Left ventricle myocardium inferior (tissue), 1 donor: ENCODE data around the gene MCM7. TPM values are rescaled to one million over a fixed set of nuclear protein-coding genes. Genes with fewer than 3 reads are reported as not detected.

Source experiments
- DNase-seq: peaks from one replicate; pipeline ENCODE4 v3.0.0-alpha.2; 2020
- H3K27ac ChIP-seq: fragments of 200-600 bp; replicated peaks from 2 replicates; pipeline ENCODE4 v1.8.0; 2021
- H3K27me3 ChIP-seq: fragments of 200-600 bp; 2 replicates; pipeline ENCODE4 v1.8.0; 2021; ENCODE audit warnings: low read depth
- H3K36me3 ChIP-seq: fragments of 200-600 bp; 2 replicates; pipeline ENCODE4 v1.8.0; 2021
- H3K4me1 ChIP-seq: fragments of 200-600 bp; 2 replicates; pipeline ENCODE4 v1.8.0; 2021
- H3K4me3 ChIP-seq: fragments of 200-600 bp; 2 replicates; pipeline ENCODE4 v1.8.0; 2021; ENCODE audit warnings: mild to moderate bottlenecking, moderate library complexity
- H3K9me3 ChIP-seq: fragments of 200-600 bp; replicated peaks from 2 replicates; pipeline ENCODE4 v1.8.0; 2021
- CTCF ChIP-seq: fragments of 200-600 bp; IDR thresholded peaks from 2 replicates; pipeline ENCODE4 v1.8.0; 2021; ENCODE audit warnings: antibody characterized with exemption, mild to moderate bottlenecking, borderline replicate concordance
- intact Hi-C: fragments of 100-400 bp; cut with micrococcal nuclease; formaldehyde crosslinking; loops from one replicate; pipeline ENCODE4 v1.11.0; 2022
- total RNA-seq: library from RNA; stranded (reverse); fragmentation: NEBNext Ultra II Directional; extraction: Animal tissue kit (Norgen Biotek cat#: 25700); gene quantifications from one replicate; pipeline ENCODE4 v1.2.1, GENCODE V29; 2021
- donor health status: DM: no; HTN: yes; CAD: no; lungs with severe emphysema.

Gene MCM7
- total RNA-seq, 1 donor from 2014 or later: 21.1 TPM

- H3K27ac ChIP-seq: no peak overlapping the region
- H3K27me3 ChIP-seq: no peaks in the 10 kb centered on the region
- intact Hi-C loops: no loop called here
- no peak overlapping the region for H3K4me3 ChIP-seq
- no peak for DNase-seq
- H3K4me1 ChIP-seq: no peaks in the 10 kb centered on the region
- no peak for TF ChIP-seq CTCF
- H3K36me3 ChIP-seq: peaks cover 83% of the 10 kb centered on the region
- no peaks in the 10 kb centered on the region for H3K9me3 ChIP-seq
Measured at GRCh38 chr7:100111156-100111555, 10.0 kb upstream of the MCM7 start.

GRCh38 chr7:100109521-100110163, 8.4 kb upstream of the MCM7 start:
- TF ChIP-seq CTCF: no peak
- no peak overlapping the region for H3K27ac ChIP-seq
- intact Hi-C loops: no loop called here
- H3K4me3 ChIP-seq: no peak overlapping the region
- no peaks in the 10 kb centered on the region for H3K27me3 ChIP-seq
- no peaks in the 10 kb centered on the region for H3K9me3 ChIP-seq
- DNase-seq: no peak
- peaks cover 94% of the 10 kb centered on the region for H3K36me3 ChIP-seq
- no peaks in the 10 kb centered on the region for H3K4me1 ChIP-seq

GRCh38 chr7:100107890-100108289, 6.7 kb upstream of the MCM7 start:
- H3K36me3 ChIP-seq: peaks cover 96% of the 10 kb centered on the region
- no peaks in the 10 kb centered on the region for H3K27me3 ChIP-seq
- no peak for TF ChIP-seq CTCF
- DNase-seq: no peak
- intact Hi-C loops: no loop called here
- H3K9me3 ChIP-seq: no peaks in the 10 kb centered on the region
- no peaks in the 10 kb centered on the region for H3K4me1 ChIP-seq
- no peak overlapping the region for H3K4me3 ChIP-seq
- H3K27ac ChIP-seq: no peak overlapping the region

GRCh38 chr7:100107125-100107737, 6.0 kb upstream of the MCM7 start:
- Histone ChIP-seq H3K27ac (no peak overlapping the region), H3K36me3 (peaks cover 92% of the 10 kb centered on the region), H3K27me3 (no peaks in the 10 kb centered on the region), H3K4me3 (no peak overlapping the region), H3K4me1 (peaks cover 4% of the 10 kb centered on the region), H3K9me3 (no peaks in the 10 kb centered on the region)
- TF ChIP-seq CTCF: no peak
- intact Hi-C loops: no loop called here
- DNase-seq: no peak

- no peak overlapping the region for H3K4me3 ChIP-seq
- no peak for TF ChIP-seq CTCF
- H3K27me3 ChIP-seq: no peaks in the 10 kb centered on the region
- H3K36me3 ChIP-seq: peaks cover 86% of the 10 kb centered on the region
- no peak overlapping the region for H3K27ac ChIP-seq
- intact Hi-C loops: no loop called here
- no peaks in the 10 kb centered on the region for H3K9me3 ChIP-seq
- no peak for DNase-seq
- H3K4me1 ChIP-seq: peaks cover 10% of the 10 kb centered on the region
Measured at GRCh38 chr7:100106633-100107032, 5.4 kb upstream of the MCM7 start.
